ENCODE results near the gene ITGA5.

The ITGA5 gene

GRCh38 chr12:54387114-54387467 lies 32.0 kb downstream of the ITGA5 start:
- no peak overlapping the region for H3K27ac ChIP-seq (replicated peaks; ENCODE audit: low read length)
- no peak overlapping the region for H3K4ac ChIP-seq (ENCODE audit: low read length)
- H2AFZ ChIP-seq (ENCODE audit: low read length): no peak overlapping the region
- WGBS, 2 donors (ENCODE audit: extremely low coverage in 2 of 2, insufficient read length in 2 of 2, insufficient replicate concordance in 1 of 2): no CpG with 5 or more reads among the region's 3 CpGs
- no peaks in the 10 kb centered on the region for H3K9me3 ChIP-seq (replicated peaks in 1 of 2; ENCODE audit: control insufficient read depth in 2 of 2, insufficient read depth in 1 of 2, low read depth in 1 of 2, low read length in 2 of 2)
- H3K36me3 ChIP-seq (replicated peaks in 1 of 2; ENCODE audit: control insufficient read depth in 2 of 2, insufficient read depth in 2 of 2, low read length in 2 of 2): no peaks in the 10 kb centered on the region
- no peak overlapping the region for H3K9ac ChIP-seq (ENCODE audit: low read depth, low read length, poor library complexity)
- H2AK5ac ChIP-seq (ENCODE audit: low read depth, low read length): no peak overlapping the region
- H3K4me2 ChIP-seq (ENCODE audit: insufficient read depth, low read length, poor library complexity, severe bottlenecking): no peak overlapping the region
- no peak overlapping the region for H2BK15ac ChIP-seq (ENCODE audit: low read length)
- no peak overlapping the region for H2BK5ac ChIP-seq (ENCODE audit: low read length)
- H3K79me1 ChIP-seq (ENCODE audit: low read depth, low read length): peaks cover 4% of the 10 kb centered on the region
- no peak overlapping the region for H3K14ac ChIP-seq (ENCODE audit: low read length)
- H4K91ac ChIP-seq (ENCODE audit: low read depth, low read length, poor library complexity): no peak overlapping the region
- peak overlapping the region; percentile 15 for H3K18ac ChIP-seq (ENCODE audit: low read length)
- H3K27me3 ChIP-seq (ENCODE audit: control insufficient read depth in 3 of 3, insufficient read depth in 3 of 3, low read depth in 1 of 3, low read length in 3 of 3): peaks cover 0 to 12% (median 0%) of the 10 kb centered on the region in 3 experiments
- H3K23ac ChIP-seq (ENCODE audit: low read depth, low read length, poor library complexity): no peak overlapping the region
- DNase-seq (ENCODE audit: low spot score): no peak
- H2BK120ac ChIP-seq (ENCODE audit: low read depth, low read length): no peak overlapping the region
- peaks cover 51 to 55% of the 10 kb centered on the region in 2 donors for H3K4me1 ChIP-seq (ENCODE audit: control insufficient read depth in 2 of 2, insufficient read depth in 1 of 2, low read depth in 1 of 2, low read length in 2 of 2)
- H2BK12ac ChIP-seq (ENCODE audit: low read length): no peak overlapping the region
- no peak overlapping the region for H3K4me3 ChIP-seq (ENCODE audit: low read length in 2 of 2)
- H4K8ac ChIP-seq (ENCODE audit: low read depth, low read length): no peak overlapping the region

- Histone ChIP-seq H4K91ac (ENCODE audit: low read depth, low read length, poor library complexity) (no peak overlapping the region), H2BK120ac (ENCODE audit: low read depth, low read length) (no peak overlapping the region), H3K4me2 (ENCODE audit: insufficient read depth, low read length, poor library complexity, severe bottlenecking) (no peak overlapping the region), H2BK5ac (ENCODE audit: low read length) (no peak overlapping the region), H3K79me1 (ENCODE audit: low read depth, low read length) (peaks cover 4% of the 10 kb centered on the region), H4K8ac (ENCODE audit: low read depth, low read length) (no peak overlapping the region), H3K9ac (ENCODE audit: low read depth, low read length, poor library complexity) (no peak overlapping the region), H3K4me1 (ENCODE audit: control insufficient read depth in 2 of 2, insufficient read depth in 1 of 2, low read depth in 1 of 2, low read length in 2 of 2) (peaks cover 51% of the 10 kb centered on the region in 2 donors), H3K23ac (ENCODE audit: low read depth, low read length, poor library complexity) (no peak overlapping the region), H2AFZ (ENCODE audit: low read length) (no peak overlapping the region), H3K36me3 (replicated peaks in 1 of 2; ENCODE audit: control insufficient read depth in 2 of 2, insufficient read depth in 2 of 2, low read length in 2 of 2) (no peaks in the 10 kb centered on the region), H3K4me3 (ENCODE audit: low read length in 2 of 2) (no peak overlapping the region), H3K4ac (ENCODE audit: low read length) (no peak overlapping the region), H3K27me3 (ENCODE audit: control insufficient read depth in 3 of 3, insufficient read depth in 3 of 3, low read depth in 1 of 3, low read length in 3 of 3) (peaks cover 0 to 12% (median 0%) of the 10 kb centered on the region in 3 experiments), H2AK5ac (ENCODE audit: low read depth, low read length) (no peak overlapping the region), H2BK15ac (ENCODE audit: low read length) (no peak overlapping the region), H3K14ac (ENCODE audit: low read length) (peak overlapping the region; percentile 11), H3K9me3 (replicated peaks in 1 of 2; ENCODE audit: control insufficient read depth in 2 of 2, insufficient read depth in 1 of 2, low read depth in 1 of 2, low read length in 2 of 2) (no peaks in the 10 kb centered on the region), H3K27ac (replicated peaks; ENCODE audit: low read length) (no peak overlapping the region), H3K18ac (ENCODE audit: low read length) (peak overlapping the region; percentile 29), H2BK12ac (ENCODE audit: low read length) (no peak overlapping the region)
- no CpG with 5 or more reads among the region's 3 CpGs for WGBS, 2 donors (ENCODE audit: extremely low coverage in 2 of 2, insufficient read length in 2 of 2, insufficient replicate concordance in 1 of 2)
- DNase-seq (ENCODE audit: low spot score): no peak
Measured at GRCh38 chr12:54386403-54387113, 32.5 kb downstream of the ITGA5 start.

GRCh38 chr12:54385251-54385914 lies 33.7 kb downstream of the ITGA5 start:
- Histone ChIP-seq H3K79me1 (ENCODE audit: low read depth, low read length) (peaks cover 4% of the 10 kb centered on the region), H2BK120ac (ENCODE audit: low read depth, low read length) (no peak overlapping the region), H2BK5ac (ENCODE audit: low read length) (peak overlapping the region; percentile 33), H3K27ac (replicated peaks; ENCODE audit: low read length) (peak overlapping the region; percentile 16), H4K91ac (ENCODE audit: low read depth, low read length, poor library complexity) (no peak overlapping the region), H3K4me3 (ENCODE audit: low read length in 2 of 2) (no peak overlapping the region), H3K9me3 (replicated peaks in 1 of 2; ENCODE audit: control insufficient read depth in 2 of 2, insufficient read depth in 1 of 2, low read depth in 1 of 2, low read length in 2 of 2) (no peaks in the 10 kb centered on the region), H3K18ac (ENCODE audit: low read length) (peak overlapping the region; percentile 22), H3K4ac (ENCODE audit: low read length) (no peak overlapping the region), H2BK15ac (ENCODE audit: low read length) (no peak overlapping the region), H3K27me3 (ENCODE audit: control insufficient read depth in 3 of 3, insufficient read depth in 3 of 3, low read depth in 1 of 3, low read length in 3 of 3) (peaks cover 0 to 12% (median 0%) of the 10 kb centered on the region in 3 experiments), H2AK5ac (ENCODE audit: low read depth, low read length) (peak overlapping the region; percentile 4), H4K8ac (ENCODE audit: low read depth, low read length) (no peak overlapping the region), H3K4me2 (ENCODE audit: insufficient read depth, low read length, poor library complexity, severe bottlenecking) (peak overlapping the region; percentile 46), H3K36me3 (replicated peaks in 1 of 2; ENCODE audit: control insufficient read depth in 2 of 2, insufficient read depth in 2 of 2, low read length in 2 of 2) (peaks cover 0 to 2% of the 10 kb centered on the region in 2 donors), H3K23ac (ENCODE audit: low read depth, low read length, poor library complexity) (no peak overlapping the region), H3K14ac (ENCODE audit: low read length) (no peak overlapping the region), H2BK12ac (ENCODE audit: low read length) (no peak overlapping the region), H3K9ac (ENCODE audit: low read depth, low read length, poor library complexity) (no peak overlapping the region), H3K4me1 (ENCODE audit: control insufficient read depth in 2 of 2, insufficient read depth in 1 of 2, low read depth in 1 of 2, low read length in 2 of 2) (peaks cover 46 to 51% of the 10 kb centered on the region in 2 donors), H2AFZ (ENCODE audit: low read length) (peak overlapping the region; percentile 76)
- no peak for DNase-seq (ENCODE audit: low spot score)
- no CpG with 5 or more reads among the region's 10 CpGs for WGBS, 2 donors (ENCODE audit: extremely low coverage in 2 of 2, insufficient read length in 2 of 2, insufficient replicate concordance in 1 of 2)

GRCh38 chr12:54384591-54385041 lies 34.5 kb downstream of the ITGA5 start, which contains the start of gene ZNF385A:
Gene ZNF385A, minus strand, starts transcription at chr12:54384733. Its CDS starts 219 bp downstream, at chr12:54384514.
- peak within 1 kb of the TSS; percentile 27 for H2BK15ac ChIP-seq (ENCODE audit: low read length)
- no peak within 1 kb of the TSS for H3K14ac ChIP-seq (ENCODE audit: low read length)
- no peak within 1 kb of the TSS for H2BK120ac ChIP-seq (ENCODE audit: low read depth, low read length)
- H3K9ac ChIP-seq (ENCODE audit: low read depth, low read length, poor library complexity): no peak within 1 kb of the TSS
- H3K23ac ChIP-seq (ENCODE audit: low read depth, low read length, poor library complexity): no peak within 1 kb of the TSS
- no peak for DNase-seq (ENCODE audit: low spot score)
- H3K27ac ChIP-seq (replicated peaks; ENCODE audit: low read length): peak within 1 kb of the TSS; percentile 16
- H3K4me1 ChIP-seq (ENCODE audit: control insufficient read depth in 2 of 2, insufficient read depth in 1 of 2, low read depth in 1 of 2, low read length in 2 of 2): peaks cover 42 to 43% of the 10 kb centered on the region in 2 donors
- H3K27me3 ChIP-seq (ENCODE audit: control insufficient read depth in 3 of 3, insufficient read depth in 3 of 3, low read depth in 1 of 3, low read length in 3 of 3): peaks cover 0 to 12% (median 0%) of the 10 kb centered on the region in 3 experiments
- H2BK12ac ChIP-seq (ENCODE audit: low read length): peak within 1 kb of the TSS; percentile 46
- H2AFZ ChIP-seq (ENCODE audit: low read length): peak within 1 kb of the TSS; percentile 76
- no CpG with 5 or more reads among the region's 1 CpG for WGBS, 2 donors (ENCODE audit: extremely low coverage in 2 of 2, insufficient read length in 2 of 2, insufficient replicate concordance in 1 of 2)
- H3K79me1 ChIP-seq (ENCODE audit: low read depth, low read length): no peaks in the 10 kb centered on the region
- H4K91ac ChIP-seq (ENCODE audit: low read depth, low read length, poor library complexity): no peak within 1 kb of the TSS
- peak within 1 kb of the TSS; percentile 46 for H3K4me2 ChIP-seq (ENCODE audit: insufficient read depth, low read length, poor library complexity, severe bottlenecking)
- no peak within 1 kb of the TSS for H4K8ac ChIP-seq (ENCODE audit: low read depth, low read length)
- peak within 1 kb of the TSS; percentile 70 for H2AK5ac ChIP-seq (ENCODE audit: low read depth, low read length)
- H2BK5ac ChIP-seq (ENCODE audit: low read length): peak within 1 kb of the TSS; percentile 33
- H3K4me3 ChIP-seq (ENCODE audit: low read length in 2 of 2): no peak within 1 kb of the TSS
- peaks cover 0 to 2% of the 10 kb centered on the region in 2 donors for H3K36me3 ChIP-seq (replicated peaks in 1 of 2; ENCODE audit: control insufficient read depth in 2 of 2, insufficient read depth in 2 of 2, low read length in 2 of 2)
- no peaks in the 10 kb centered on the region for H3K9me3 ChIP-seq (replicated peaks in 1 of 2; ENCODE audit: control insufficient read depth in 2 of 2, insufficient read depth in 1 of 2, low read depth in 1 of 2, low read length in 2 of 2)
- H3K4ac ChIP-seq (ENCODE audit: low read length): no peak within 1 kb of the TSS
- H3K18ac ChIP-seq (ENCODE audit: low read length): peak within 1 kb of the TSS; percentile 74

All from neuronal stem cell (in vitro differentiated cells).